ENCODE data around the gene IRAK2. TPM values are rescaled to one million over a fixed set of nuclear protein-coding genes. Genes with fewer than 3 reads are reported as not detected.

IRAK2 gene
- total RNA-seq, 1 donor from 2014 or later = 4.7 TPM

DNA sequence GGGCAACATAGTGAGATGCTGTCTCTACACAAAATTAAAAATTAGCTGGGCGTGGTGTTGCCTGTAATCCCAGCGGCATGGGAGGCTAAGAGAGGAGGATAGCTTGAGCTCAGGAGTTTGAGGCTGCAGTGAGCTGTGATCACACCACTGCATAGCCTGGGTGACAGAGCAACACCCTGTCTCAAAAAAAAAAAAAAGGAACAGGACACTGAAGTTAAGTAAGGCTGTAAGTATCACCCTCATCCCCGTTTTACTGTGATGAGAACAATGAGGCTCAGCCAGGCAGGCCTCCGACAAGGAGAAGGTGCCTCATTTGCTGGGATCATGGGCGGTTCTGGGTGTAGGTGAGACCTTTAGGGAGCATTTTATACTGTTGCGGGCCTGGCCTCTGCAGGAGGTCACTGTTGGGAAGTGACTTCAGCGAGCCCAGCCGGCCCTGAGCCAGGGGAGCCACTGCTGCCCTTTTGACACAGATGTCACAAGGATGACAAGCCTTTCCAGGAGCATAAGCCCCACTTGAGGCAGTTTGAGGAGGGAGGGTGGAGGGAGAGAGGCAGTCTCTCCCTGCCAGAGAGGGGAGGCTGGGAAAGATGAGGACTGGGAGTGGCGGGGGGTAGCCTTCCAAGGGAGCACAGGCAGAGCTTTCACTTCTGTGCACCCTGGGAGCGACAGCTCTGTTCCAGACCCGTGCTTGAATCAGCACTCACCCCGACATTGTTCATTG lies 30.8 kb downstream of the IRAK2 start:
- no peaks in the 10 kb centered on the region for H3K27me3 ChIP-seq (ENCODE audit: control insufficient read depth, insufficient read depth, low read length)
- TF ChIP-seq, protein P1, sequence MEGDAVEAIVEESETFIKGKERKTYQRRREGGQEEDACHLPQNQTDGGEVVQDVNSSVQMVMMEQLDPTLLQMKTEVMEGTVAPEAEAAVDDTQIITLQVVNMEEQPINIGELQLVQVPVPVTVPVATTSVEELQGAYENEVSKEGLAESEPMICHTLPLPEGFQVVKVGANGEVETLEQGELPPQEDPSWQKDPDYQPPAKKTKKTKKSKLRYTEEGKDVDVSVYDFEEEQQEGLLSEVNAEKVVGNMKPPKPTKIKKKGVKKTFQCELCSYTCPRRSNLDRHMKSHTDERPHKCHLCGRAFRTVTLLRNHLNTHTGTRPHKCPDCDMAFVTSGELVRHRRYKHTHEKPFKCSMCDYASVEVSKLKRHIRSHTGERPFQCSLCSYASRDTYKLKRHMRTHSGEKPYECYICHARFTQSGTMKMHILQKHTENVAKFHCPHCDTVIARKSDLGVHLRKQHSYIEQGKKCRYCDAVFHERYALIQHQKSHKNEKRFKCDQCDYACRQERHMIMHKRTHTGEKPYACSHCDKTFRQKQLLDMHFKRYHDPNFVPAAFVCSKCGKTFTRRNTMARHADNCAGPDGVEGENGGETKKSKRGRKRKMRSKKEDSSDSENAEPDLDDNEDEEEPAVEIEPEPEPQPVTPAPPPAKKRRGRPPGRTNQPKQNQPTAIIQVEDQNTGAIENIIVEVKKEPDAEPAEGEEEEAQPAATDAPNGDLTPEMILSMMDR (IDR thresholded peaks at IDR 0.05; ENCODE audit: insufficient read depth, low read length, severe bottlenecking) = no peak
- DNase-seq (ENCODE audit: low read depth) (no peak), FAIRE-seq (no peak)
- H3K36me3 ChIP-seq (ENCODE audit: control insufficient read depth, insufficient read depth, low read length) = no peaks in the 10 kb centered on the region
- H3K4me3 ChIP-seq (ENCODE audit: low read depth, low read length) = no peak overlapping the region

DNA sequence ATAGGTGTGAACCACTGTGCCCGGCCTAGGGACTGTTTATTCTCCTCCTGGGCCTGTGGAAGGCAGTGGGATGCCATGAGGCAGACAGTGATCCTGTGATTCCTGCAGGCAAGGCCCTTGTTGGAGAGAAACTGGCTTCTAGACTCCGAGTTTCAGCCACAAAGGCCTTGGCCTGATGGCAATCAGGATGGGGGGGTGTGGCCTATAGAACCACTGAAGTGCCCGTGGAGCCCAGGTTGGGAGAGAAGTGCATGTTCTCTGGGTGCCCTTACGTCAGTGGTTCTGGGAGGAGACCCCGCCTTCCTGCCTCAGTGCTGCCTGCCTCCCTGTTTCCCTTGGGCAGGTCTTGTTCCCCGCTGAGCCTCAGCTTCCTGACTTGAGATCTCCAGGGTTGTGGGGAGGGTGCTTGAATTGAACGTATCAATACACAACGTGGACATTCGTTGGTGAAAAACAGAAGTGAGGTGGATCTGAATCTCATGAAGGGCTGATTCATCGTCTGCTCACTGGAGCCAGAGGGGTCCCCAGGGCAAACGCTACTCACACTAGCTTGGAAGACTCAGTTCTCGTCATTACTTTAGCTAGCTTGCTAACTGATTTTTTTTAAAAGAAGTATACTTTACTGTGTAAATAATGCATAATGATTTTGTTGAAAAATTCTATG lies 31.8 kb downstream of the IRAK2 start:
- Histone ChIP-seq H3K27me3 (ENCODE audit: control insufficient read depth, insufficient read depth, low read length) (no peaks in the 10 kb centered on the region), H3K36me3 (ENCODE audit: control insufficient read depth, insufficient read depth, low read length) (no peaks in the 10 kb centered on the region), H3K4me3 (ENCODE audit: low read depth, low read length) (no peak overlapping the region)
- TF ChIP-seq, protein P1 (IDR thresholded peaks at IDR 0.05; ENCODE audit: insufficient read depth, low read length, severe bottlenecking) = no peak
- FAIRE-seq (no peak), DNase-seq (ENCODE audit: low read depth) (peak; percentile 72)

DNA sequence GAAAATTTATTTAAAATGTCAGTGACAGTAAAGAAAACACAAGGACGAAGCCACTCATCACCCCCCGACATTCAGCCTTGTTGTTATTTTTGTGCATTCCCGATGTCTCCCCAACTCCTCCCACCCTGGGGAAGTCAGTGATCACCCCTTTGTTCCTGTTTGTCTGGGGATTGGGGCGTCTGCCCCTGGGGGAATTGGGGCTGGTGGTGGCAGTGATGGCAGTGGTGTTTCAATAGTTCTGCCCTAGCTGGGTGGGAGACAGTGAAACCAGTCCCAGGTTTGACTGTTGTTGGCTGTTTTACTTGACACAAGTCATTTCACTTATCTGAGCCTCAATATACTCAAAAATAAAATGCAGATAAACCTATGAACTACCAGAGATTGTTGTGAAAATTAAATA lies 33.5 kb downstream of the IRAK2 start:
- no peak for FAIRE-seq
- TF ChIP-seq, protein P1 (IDR thresholded peaks at IDR 0.05; ENCODE audit: insufficient read depth, low read length, severe bottlenecking) = no peak
- DNase-seq (ENCODE audit: low read depth) = no peak
- H3K36me3 ChIP-seq (ENCODE audit: control insufficient read depth, insufficient read depth, low read length) = no peaks in the 10 kb centered on the region
- no peak overlapping the region for H3K4me3 ChIP-seq (ENCODE audit: low read depth, low read length)
- H3K27me3 ChIP-seq (ENCODE audit: control insufficient read depth, insufficient read depth, low read length) = no peaks in the 10 kb centered on the region

DNA sequence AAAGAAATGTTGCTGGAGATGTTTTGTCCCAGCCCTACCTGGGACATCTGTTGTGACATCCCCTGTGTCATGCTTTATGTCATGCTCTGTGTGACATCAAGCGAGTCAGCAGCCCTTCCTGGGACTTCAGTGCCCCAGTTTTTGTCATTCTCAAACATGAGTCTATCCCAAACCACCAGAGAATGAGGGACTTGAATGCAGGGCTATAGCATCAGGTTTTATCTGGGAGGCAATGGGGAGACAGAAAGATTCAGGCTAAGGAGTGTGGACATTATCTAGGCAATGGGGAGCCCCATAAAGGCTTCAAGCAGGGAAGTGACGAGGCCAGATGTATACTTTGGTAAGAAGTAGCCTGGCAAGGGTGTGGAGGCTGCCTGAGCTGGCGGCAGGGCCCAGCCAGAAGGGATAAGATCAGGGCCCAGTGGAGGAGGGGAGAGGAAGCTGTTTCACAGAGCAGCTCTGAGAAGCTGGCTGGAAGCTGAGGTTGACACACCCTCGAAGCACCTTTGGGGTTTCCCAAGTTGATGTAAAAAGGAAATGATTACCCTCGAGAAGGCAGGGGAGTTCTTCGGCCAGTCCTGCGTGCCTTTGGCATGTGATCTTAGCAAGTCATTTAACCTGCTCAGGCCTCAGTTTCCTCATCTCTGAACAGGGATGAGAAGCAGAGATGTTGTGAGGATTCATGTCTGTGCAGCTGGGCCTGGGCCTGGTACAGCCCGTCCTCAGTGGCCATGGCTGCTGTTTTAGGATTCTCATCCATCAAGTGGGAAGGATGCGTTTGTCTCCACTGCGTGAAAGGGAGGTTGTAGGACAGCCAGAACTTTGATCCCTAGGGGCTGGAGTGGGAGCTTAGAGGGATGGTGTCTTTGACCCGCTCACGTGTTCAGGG lies 34.3 kb downstream of the IRAK2 start:
- DNase-seq (ENCODE audit: low read depth) (peak; percentile 95), FAIRE-seq (no peak)
- H3K4me3 ChIP-seq (ENCODE audit: low read depth, low read length) = no peak overlapping the region
- no peaks in the 10 kb centered on the region for H3K36me3 ChIP-seq (ENCODE audit: control insufficient read depth, insufficient read depth, low read length)
- TF ChIP-seq, protein P1 (IDR thresholded peaks at IDR 0.05; ENCODE audit: insufficient read depth, low read length, severe bottlenecking) = no peak
- H3K27me3 ChIP-seq (ENCODE audit: control insufficient read depth, insufficient read depth, low read length) = no peaks in the 10 kb centered on the region

DNA sequence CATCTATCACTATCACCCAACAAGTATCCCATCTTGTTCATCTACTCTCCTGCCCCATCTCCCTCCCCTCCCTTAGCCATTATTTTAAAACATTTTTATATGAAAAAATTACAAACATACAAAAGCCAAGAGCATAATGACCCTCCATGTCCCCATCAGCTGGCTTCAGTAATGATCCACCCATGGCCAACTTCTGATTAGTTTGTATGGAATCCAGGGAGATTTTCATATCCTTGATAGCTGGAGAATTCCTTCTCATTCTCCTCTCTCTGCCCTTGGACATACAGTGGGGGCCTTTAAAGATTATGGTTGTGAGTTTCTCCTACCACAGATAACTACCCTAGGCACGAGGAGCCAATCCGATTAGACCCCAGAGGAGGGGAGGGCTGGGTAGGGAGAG lies 40.2 kb downstream of the IRAK2 start:
- H3K4me3 ChIP-seq (ENCODE audit: low read depth, low read length) = no peak overlapping the region
- H3K27me3 ChIP-seq (ENCODE audit: control insufficient read depth, insufficient read depth, low read length) = no peaks in the 10 kb centered on the region
- no peak for FAIRE-seq
- TF ChIP-seq, protein P1 (IDR thresholded peaks at IDR 0.05; ENCODE audit: insufficient read depth, low read length, severe bottlenecking) = no peak
- no peaks in the 10 kb centered on the region for H3K36me3 ChIP-seq (ENCODE audit: control insufficient read depth, insufficient read depth, low read length)
- no peak for DNase-seq (ENCODE audit: low read depth)

All from bronchial epithelial cell (primary cell).